Liver (tissue), 9 donors: Measurements from ENCODE around the gene EOLA2. TPM values are rescaled to one million over a fixed set of nuclear protein-coding genes. Genes with fewer than 3 reads are reported as not detected.
A peak's percentile ranks its signal among the peaks of the same experiment; 100 is the strongest.

Source experiments
- DNase-seq: peaks from one replicate; pipeline ENCODE4 v3.0.0-alpha.2; 2017; ENCODE audit warnings: low spot score
- H3K27ac ChIP-seq, 2 donors: one replicate each; pipeline ENCODE4 v1.7.0; 2013; ENCODE audit warnings: inconsistent platforms in 2 of 2, low read length in 2 of 2, control low read depth in 1 of 2, low read depth in 1 of 2, mild to moderate bottlenecking in 1 of 2
- H3K27me3 ChIP-seq, 4 donors: one replicate each; pipeline versions ENCODE4 v1.6.1 to v1.7.0; 2013; ENCODE audit warnings: low read length in 3 of 4, inconsistent platforms in 1 of 4, mild to moderate bottlenecking in 1 of 4, moderate library complexity in 1 of 4; ENCODE audit not compliant: control insufficient read depth in 4 of 4, insufficient read depth in 4 of 4
- H3K36me3 ChIP-seq, 4 donors: one replicate each; pipeline versions ENCODE4 v1.6.1 to v1.7.0; 2013; ENCODE audit warnings: low read length in 3 of 4, mild to moderate bottlenecking in 3 of 4, low read depth in 1 of 4, moderate library complexity in 1 of 4; ENCODE audit not compliant: control insufficient read depth in 4 of 4, insufficient read depth in 3 of 4
- H3K4me1 ChIP-seq, 4 donors: one replicate each; pipeline versions ENCODE4 v1.6.1 to v1.7.0; 2013; ENCODE audit warnings: low read length in 3 of 4, mild to moderate bottlenecking in 3 of 4, moderate library complexity in 1 of 4; ENCODE audit not compliant: control insufficient read depth in 4 of 4, insufficient read depth in 4 of 4
- H3K4me3 ChIP-seq, 3 donors: one replicate each; pipeline versions ENCODE4 v1.6.1 to v1.7.0; 2013; ENCODE audit warnings: low read length in 3 of 3, control low read depth in 1 of 3, low read depth in 1 of 3, mild to moderate bottlenecking in 1 of 3
- H3K9ac ChIP-seq, 2 donors: one replicate each; pipeline ENCODE4 v1.7.0; 2013; ENCODE audit warnings: low read length in 2 of 2, mild to moderate bottlenecking in 2 of 2, moderate library complexity in 2 of 2, control low read depth in 1 of 2, low read depth in 1 of 2
- H3K9me3 ChIP-seq, 4 donors: one replicate each; pipeline versions ENCODE4 v1.6.1 to v1.7.0; 2013; ENCODE audit warnings: low read length in 3 of 4; ENCODE audit not compliant: control insufficient read depth in 4 of 4
- EGR1 ChIP-seq, 2 donors: IDR thresholded peaks; 2 replicates each; pipeline ENCODE4 v1.6.1; 2016 to 2018; ENCODE audit warnings: antibody characterized with exemption in 2 of 2, low read depth in 2 of 2
- FOXA1 ChIP-seq: IDR thresholded peaks from 2 replicates; pipeline ENCODE4 v1.6.1; 2016; ENCODE audit warnings: antibody characterized with exemption
- FOXA2 ChIP-seq: IDR thresholded peaks from 2 replicates; pipeline ENCODE4 v1.6.1; 2016; ENCODE audit warnings: antibody characterized with exemption
- GABPA ChIP-seq, 2 donors: IDR thresholded peaks in 1 of 2; conservative IDR thresholded peaks in 1 of 2; 2 replicates each; pipeline ENCODE4 v1.6.1; 2016; ENCODE audit warnings: antibody characterized with exemption in 2 of 2, mild to moderate bottlenecking in 1 of 2, moderate library complexity in 1 of 2
- HNF4A ChIP-seq, 2 donors: conservative IDR thresholded peaks; 2 replicates each; pipeline ENCODE4 v1.6.1; 2016; ENCODE audit warnings: antibody characterized with exemption in 2 of 2, mild to moderate bottlenecking in 2 of 2
- HNF4G ChIP-seq: IDR thresholded peaks from 2 replicates; pipeline ENCODE4 v1.6.1; 2016; ENCODE audit warnings: antibody characterized with exemption
- NR2F2 ChIP-seq: IDR thresholded peaks from 2 replicates; pipeline ENCODE4 v1.6.1; 2016; ENCODE audit warnings: antibody characterized with exemption
- RAD21 ChIP-seq, 2 donors: IDR thresholded peaks; 2 replicates each; pipeline ENCODE4 v1.6.1; 2016; ENCODE audit warnings: antibody characterized with exemption in 2 of 2, mild to moderate bottlenecking in 2 of 2
- RXRA ChIP-seq, 2 donors: IDR thresholded peaks; 2 replicates each; pipeline ENCODE4 v1.6.1; 2017 to 2018; ENCODE audit warnings: antibody characterized with exemption in 2 of 2, mild to moderate bottlenecking in 1 of 2
- SP1 ChIP-seq: IDR thresholded peaks from 2 replicates; pipeline ENCODE4 v1.6.1; 2018; ENCODE audit warnings: antibody characterized with exemption, mild to moderate bottlenecking
- TAF1 ChIP-seq: conservative IDR thresholded peaks from 2 replicates; pipeline ENCODE4 v1.6.1; 2016; ENCODE audit warnings: antibody characterized with exemption, mild to moderate bottlenecking
- YY1 ChIP-seq: IDR thresholded peaks from 2 replicates; pipeline ENCODE4 v1.6.1; 2016; ENCODE audit warnings: antibody characterized with exemption, mild to moderate bottlenecking
- ZBTB33 ChIP-seq: IDR thresholded peaks from 2 replicates; pipeline ENCODE4 v1.6.1; 2016; ENCODE audit warnings: antibody characterized with exemption
- WGBS: extraction: QIAGEN DNeasy Blood & Tissue Kit; methylation state at CpG from one replicate; pipeline ENCODE4 v1.1.7; 2013; 5-methylcytosine and 5-hydroxymethylcytosine counted together
- polyA plus RNA-seq, 2 donors: library from polyadenylated mRNA; stranded (reverse) in 1 of 2; unstranded in 1 of 2; fragments of 200-250 nt in 1 of 2; fragments of >200 nt in 1 of 2; fragmentation: Nextera tagmentation in 1 of 2; extraction: Ambion mirVana in 1 of 2; gene quantifications; one replicate each; pipeline versions ENCODE4 v1.2.1 to v1.2.3, GENCODE V29; 2013 to 2015
- total RNA-seq, 2 donors: library from RNA; depleted of rRNA; stranded (reverse); fragments of >200 nt; gene quantifications; one replicate each; pipeline ENCODE4 v1.2.3, GENCODE V29; 2014
- TF ChIP-seq, protein P1 (sequence below): fragments of 150-350 bp; IDR thresholded peaks from 2 replicates; pipeline ENCODE4 v1.5.1; 2017; ENCODE audit warnings: improper control_type of control experiment, low read depth, low read length; ENCODE audit not compliant: missing input control
- TF ChIP-seq, protein P2 (sequence below): IDR thresholded peaks from 2 replicates; pipeline ENCODE4 v1.6.1; 2016; ENCODE audit warnings: antibody characterized with exemption, mild to moderate bottlenecking
- TF ChIP-seq, protein P3 (sequence below): IDR thresholded peaks from 2 replicates; pipeline ENCODE4 v1.6.1; 2016; ENCODE audit warnings: antibody characterized with exemption
- TF ChIP-seq, protein P4 (sequence below): IDR thresholded peaks from 2 replicates; pipeline ENCODE4 v1.6.1; 2016; ENCODE audit warnings: antibody characterized with exemption
- donor health status: healthy.
- donor health status: healthy.
- donor health status: healthy.
- donor health status: healthy.
- donor health status: healthy.

EOLA2 gene
- total and polyA plus RNA-seq, 4 donors = 10.5 to 22.7 (median 15.6) TPM

DNA sequence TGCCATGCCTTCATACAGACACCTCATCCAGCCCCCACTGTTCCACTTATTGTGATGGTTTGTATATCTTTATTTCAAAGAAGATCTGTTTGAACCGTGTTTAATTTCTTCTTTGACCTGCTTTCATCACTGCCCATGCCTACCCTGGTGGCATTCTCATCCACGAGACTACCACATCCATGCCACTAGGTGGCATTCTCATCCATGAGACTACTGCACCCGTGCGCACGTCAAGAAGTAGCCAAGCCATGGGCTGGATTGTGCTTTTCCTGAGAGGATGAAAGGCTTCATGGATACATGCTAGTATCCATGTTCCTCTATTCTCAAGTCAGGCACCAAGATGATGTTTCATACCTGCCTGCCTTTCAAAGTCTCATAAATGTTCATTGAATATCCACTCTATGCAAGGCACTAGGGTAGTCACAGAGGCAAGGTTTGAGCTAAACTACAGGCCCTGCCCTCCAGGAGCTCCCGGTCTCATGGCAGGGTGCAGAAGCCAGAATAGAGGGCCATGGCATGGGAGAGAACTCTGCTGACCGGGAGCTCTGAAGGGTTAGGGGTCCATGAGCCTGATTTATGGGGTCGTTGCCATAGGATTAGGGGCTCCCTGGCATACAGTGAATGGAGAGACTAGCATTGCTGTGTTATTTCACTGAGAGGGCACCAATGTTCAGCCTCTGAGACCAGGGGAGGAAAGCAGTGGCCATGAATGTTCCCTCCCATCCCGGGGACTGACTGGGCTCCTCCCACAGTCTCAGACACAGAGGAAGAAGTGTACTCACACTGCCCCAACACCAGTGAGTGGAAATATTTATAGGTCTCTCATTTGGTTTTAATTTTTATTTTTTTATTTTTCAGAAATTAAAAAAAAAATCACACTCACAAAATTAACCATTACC, 24.8 kb upstream of the EOLA2 start:
- Histone ChIP-seq H3K36me3 (no peaks in the 10 kb centered on the region), H3K4me3 (no peak overlapping the region), H3K27me3 (no peaks in the 10 kb centered on the region), H3K4me1 (peaks cover 0 to 4% (median 2%) of the 10 kb centered on the region in 4 donors), H3K9me3 (no peaks in the 10 kb centered on the region), H3K27ac (no peak overlapping the region), H3K9ac (no peak overlapping the region)
- whole genome bisulfite sequencing = 46% methylated on average over 9 of the region's 9 CpGs
- DNase-seq = peak; percentile 34
- TF ChIP-seq, protein P1, sequence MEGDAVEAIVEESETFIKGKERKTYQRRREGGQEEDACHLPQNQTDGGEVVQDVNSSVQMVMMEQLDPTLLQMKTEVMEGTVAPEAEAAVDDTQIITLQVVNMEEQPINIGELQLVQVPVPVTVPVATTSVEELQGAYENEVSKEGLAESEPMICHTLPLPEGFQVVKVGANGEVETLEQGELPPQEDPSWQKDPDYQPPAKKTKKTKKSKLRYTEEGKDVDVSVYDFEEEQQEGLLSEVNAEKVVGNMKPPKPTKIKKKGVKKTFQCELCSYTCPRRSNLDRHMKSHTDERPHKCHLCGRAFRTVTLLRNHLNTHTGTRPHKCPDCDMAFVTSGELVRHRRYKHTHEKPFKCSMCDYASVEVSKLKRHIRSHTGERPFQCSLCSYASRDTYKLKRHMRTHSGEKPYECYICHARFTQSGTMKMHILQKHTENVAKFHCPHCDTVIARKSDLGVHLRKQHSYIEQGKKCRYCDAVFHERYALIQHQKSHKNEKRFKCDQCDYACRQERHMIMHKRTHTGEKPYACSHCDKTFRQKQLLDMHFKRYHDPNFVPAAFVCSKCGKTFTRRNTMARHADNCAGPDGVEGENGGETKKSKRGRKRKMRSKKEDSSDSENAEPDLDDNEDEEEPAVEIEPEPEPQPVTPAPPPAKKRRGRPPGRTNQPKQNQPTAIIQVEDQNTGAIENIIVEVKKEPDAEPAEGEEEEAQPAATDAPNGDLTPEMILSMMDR = peak; percentile 66
- TF ChIP-seq, protein P2, sequence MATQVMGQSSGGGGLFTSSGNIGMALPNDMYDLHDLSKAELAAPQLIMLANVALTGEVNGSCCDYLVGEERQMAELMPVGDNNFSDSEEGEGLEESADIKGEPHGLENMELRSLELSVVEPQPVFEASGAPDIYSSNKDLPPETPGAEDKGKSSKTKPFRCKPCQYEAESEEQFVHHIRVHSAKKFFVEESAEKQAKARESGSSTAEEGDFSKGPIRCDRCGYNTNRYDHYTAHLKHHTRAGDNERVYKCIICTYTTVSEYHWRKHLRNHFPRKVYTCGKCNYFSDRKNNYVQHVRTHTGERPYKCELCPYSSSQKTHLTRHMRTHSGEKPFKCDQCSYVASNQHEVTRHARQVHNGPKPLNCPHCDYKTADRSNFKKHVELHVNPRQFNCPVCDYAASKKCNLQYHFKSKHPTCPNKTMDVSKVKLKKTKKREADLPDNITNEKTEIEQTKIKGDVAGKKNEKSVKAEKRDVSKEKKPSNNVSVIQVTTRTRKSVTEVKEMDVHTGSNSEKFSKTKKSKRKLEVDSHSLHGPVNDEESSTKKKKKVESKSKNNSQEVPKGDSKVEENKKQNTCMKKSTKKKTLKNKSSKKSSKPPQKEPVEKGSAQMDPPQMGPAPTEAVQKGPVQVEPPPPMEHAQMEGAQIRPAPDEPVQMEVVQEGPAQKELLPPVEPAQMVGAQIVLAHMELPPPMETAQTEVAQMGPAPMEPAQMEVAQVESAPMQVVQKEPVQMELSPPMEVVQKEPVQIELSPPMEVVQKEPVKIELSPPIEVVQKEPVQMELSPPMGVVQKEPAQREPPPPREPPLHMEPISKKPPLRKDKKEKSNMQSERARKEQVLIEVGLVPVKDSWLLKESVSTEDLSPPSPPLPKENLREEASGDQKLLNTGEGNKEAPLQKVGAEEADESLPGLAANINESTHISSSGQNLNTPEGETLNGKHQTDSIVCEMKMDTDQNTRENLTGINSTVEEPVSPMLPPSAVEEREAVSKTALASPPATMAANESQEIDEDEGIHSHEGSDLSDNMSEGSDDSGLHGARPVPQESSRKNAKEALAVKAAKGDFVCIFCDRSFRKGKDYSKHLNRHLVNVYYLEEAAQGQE = no peak
- TF ChIP-seq TAF1 (no peak), RAD21 (IDR thresholded peaks at IDR 0.05) (peak; percentile 90 to 98)

- no peak overlapping the region for H3K4me3 ChIP-seq
- DNase-seq = no peak
- H3K9ac ChIP-seq = peak overlapping the region in 1 of 2 donors; percentile 31
- H3K27ac ChIP-seq = no peak overlapping the region
- H3K36me3 ChIP-seq = no peaks in the 10 kb centered on the region
- no peaks in the 10 kb centered on the region for H3K9me3 ChIP-seq
- no peaks in the 10 kb centered on the region for H3K27me3 ChIP-seq
- peaks cover 0 to 4% (median 2%) of the 10 kb centered on the region in 4 donors for H3K4me1 ChIP-seq
- TF ChIP-seq, protein P3, sequence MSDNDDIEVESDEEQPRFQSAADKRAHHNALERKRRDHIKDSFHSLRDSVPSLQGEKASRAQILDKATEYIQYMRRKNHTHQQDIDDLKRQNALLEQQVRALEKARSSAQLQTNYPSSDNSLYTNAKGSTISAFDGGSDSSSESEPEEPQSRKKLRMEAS = no peak
- TF ChIP-seq FOXA1 (no peak), EGR1 (IDR thresholded peaks at IDR 0.05; ENCODE audit: low read depth in 2 of 2) (no peak), ZBTB33 (no peak), SP1 (no peak), TAF1 (no peak), HNF4G (no peak), YY1 (no peak), FOXA2 (no peak), GABPA (IDR thresholded peaks at IDR 0.05 in 1 of 2, conservative IDR thresholded peaks at IDR 0.05 in 1 of 2) (no peak), RAD21 (IDR thresholded peaks at IDR 0.05) (no peak), RXRA (IDR thresholded peaks at IDR 0.05) (no peak), HNF4A (conservative IDR thresholded peaks at IDR 0.05) (no peak), NR2F2 (no peak)
- TF ChIP-seq, protein P2 = no peak
- TF ChIP-seq, protein P4, sequence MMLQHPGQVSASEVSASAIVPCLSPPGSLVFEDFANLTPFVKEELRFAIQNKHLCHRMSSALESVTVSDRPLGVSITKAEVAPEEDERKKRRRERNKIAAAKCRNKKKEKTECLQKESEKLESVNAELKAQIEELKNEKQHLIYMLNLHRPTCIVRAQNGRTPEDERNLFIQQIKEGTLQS = no peak
- TF ChIP-seq, protein P1 = no peak
These were observed 23.7 kb upstream of the EOLA2 start for GRCh38 chrX:149962010-149962409.
